Loucy (cell line): ENCODE data around the gene CEP295NL.

Experiments
- H2AFZ ChIP-seq: fragments of 200-600 bp; sonication (generic); 2 replicates; pipeline ENCODE4 v1.6.0; 2016; ENCODE audit warnings: antibody characterized with exemption, mild to moderate bottlenecking, low read length, moderate library complexity
- H3F3A ChIP-seq: fragments of 200-600 bp; 2 replicates; pipeline ENCODE4 v1.6.0; 2016; ENCODE audit warnings: antibody characterized with exemption, low read depth, mild to moderate bottlenecking
- H3K27me3 ChIP-seq: fragments of 200-600 bp; sonication (generic); 2 replicates; pipeline ENCODE4 v1.6.1; 2014; ENCODE audit warnings: low read length, mild to moderate bottlenecking; ENCODE audit not compliant: insufficient read depth, poor library complexity, severe bottlenecking
- H3K36me3 ChIP-seq: fragments of 200-600 bp; sonication (generic); 2 replicates; pipeline ENCODE4 v1.6.1; 2016; ENCODE audit warnings: low read length; ENCODE audit not compliant: insufficient read depth
- H3K4me1 ChIP-seq: fragments of 200-600 bp; sonication (generic); 2 replicates; pipeline ENCODE4 v1.5.1; 2014; ENCODE audit warnings: low read length, mild to moderate bottlenecking; ENCODE audit not compliant: insufficient read depth, poor library complexity, severe bottlenecking
- H3K4me2 ChIP-seq: fragments of 200-600 bp; sonication (generic); 2 replicates; pipeline ENCODE4 v1.6.0; 2014; ENCODE audit warnings: antibody characterized with exemption, low read length, low read depth, mild to moderate bottlenecking; ENCODE audit not compliant: poor library complexity, severe bottlenecking
- H3K4me3 ChIP-seq: fragments of 200-600 bp; sonication (generic); 2 replicates; pipeline ENCODE4 v1.5.1; 2014; ENCODE audit warnings: low read length, mild to moderate bottlenecking, mixed read lengths; ENCODE audit not compliant: poor library complexity, severe bottlenecking
- H3K79me2 ChIP-seq: fragments of 200-600 bp; sonication (generic); 2 replicates; pipeline ENCODE4 v1.6.1; 2014; ENCODE audit warnings: low read length; ENCODE audit not compliant: insufficient read depth
- H3K9ac ChIP-seq: fragments of 200-600 bp; sonication (generic); 2 replicates; pipeline ENCODE4 v1.6.0; 2014; ENCODE audit warnings: mild to moderate bottlenecking, low read depth, low read length, moderate library complexity; ENCODE audit not compliant: poor library complexity, severe bottlenecking
- H3K9me2 ChIP-seq: fragments of 200-600 bp; sonication (generic); replicated peaks from 2 replicates; pipeline ENCODE4 v1.6.1; 2016; ENCODE audit warnings: low read depth, low read length, mixed read lengths
- H3K9me3 ChIP-seq: fragments of 200-600 bp; sonication (generic); 2 replicates; pipeline ENCODE4 v1.6.1; 2014; ENCODE audit warnings: mild to moderate bottlenecking, antibody characterized with exemption, low read length, low read depth; ENCODE audit not compliant: insufficient read depth
- H4K20me1 ChIP-seq: fragments of 200-600 bp; sonication (generic); 2 replicates; pipeline ENCODE4 v1.6.0; 2014; ENCODE audit warnings: antibody characterized with exemption, low read length, mild to moderate bottlenecking; ENCODE audit not compliant: insufficient read depth, poor library complexity, severe bottlenecking
- EZH2phosphoT487 ChIP-seq: fragments of 200-600 bp; IDR thresholded peaks from 2 replicates; pipeline ENCODE4 v1.6.1; 2018; ENCODE audit warnings: antibody characterized with exemption, mild to moderate bottlenecking, moderate library complexity, borderline replicate concordance
- TF ChIP-seq, protein P1 (sequence below): fragments of 200-600 bp; sonication (generic); conservative IDR thresholded peaks from 2 replicates; pipeline ENCODE4 v1.5.1; 2014; ENCODE audit warnings: mild to moderate bottlenecking, antibody characterized with exemption, low read length

The CEP295NL gene

DNA sequence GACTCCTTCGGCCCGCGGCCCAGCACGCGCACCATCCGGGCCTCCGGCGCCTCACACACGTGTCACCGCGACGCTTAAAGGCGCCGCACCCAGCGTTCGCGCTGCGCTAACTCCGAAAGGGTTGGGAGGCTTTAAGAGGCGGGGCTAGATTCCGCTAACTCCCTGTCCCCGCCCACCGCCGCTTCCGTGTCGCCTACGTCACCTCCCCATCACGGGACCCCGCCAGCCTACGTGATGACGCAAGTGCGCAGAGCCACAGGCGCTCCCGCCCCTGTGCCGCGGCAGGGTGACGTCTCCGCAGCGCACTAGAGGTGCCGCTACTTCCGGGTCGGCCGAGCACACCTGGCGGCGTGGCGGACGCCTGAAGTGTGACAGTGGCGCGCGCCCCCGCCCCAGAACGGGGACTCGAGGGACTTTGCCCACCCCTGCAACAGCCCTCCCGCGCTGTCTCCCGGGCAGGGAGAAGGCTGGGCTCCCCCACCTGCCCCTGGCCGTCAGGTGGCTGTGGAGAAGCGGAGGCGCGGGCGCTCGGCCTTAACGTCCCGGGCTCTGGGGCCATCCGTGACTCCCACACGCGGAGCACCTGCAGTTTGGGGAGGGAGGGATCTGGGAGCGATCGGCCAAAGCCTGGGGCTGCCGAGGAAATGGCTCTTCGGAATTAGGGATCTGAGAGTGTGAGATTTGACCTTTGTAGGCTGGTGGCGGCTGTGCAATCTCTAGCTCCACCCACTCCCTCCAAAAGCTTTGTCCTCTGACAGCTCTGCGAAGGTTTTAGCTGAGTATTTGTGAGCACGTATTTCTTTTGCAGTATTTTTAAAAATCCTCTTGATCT, 62.0 kb downstream of the CEP295NL start, which contains the start of gene USP36:
Gene USP36 (minus strand): TSS at position 35 of the 832 bp plus-strand sequence. CDS start 4,451 bp downstream, outside the sequence.
- H3K4me2 ChIP-seq, result peak within 1 kb of the TSS; percentile 98
- peaks cover 17% of the 10 kb centered on the region; the same call in 1 of the 2 replicates for H3K36me3 ChIP-seq
- H2AFZ ChIP-seq, result peak within 1 kb of the TSS; percentile 91
- TF ChIP-seq EZH2phosphoT487, result no peak
- TF ChIP-seq, protein P1, sequence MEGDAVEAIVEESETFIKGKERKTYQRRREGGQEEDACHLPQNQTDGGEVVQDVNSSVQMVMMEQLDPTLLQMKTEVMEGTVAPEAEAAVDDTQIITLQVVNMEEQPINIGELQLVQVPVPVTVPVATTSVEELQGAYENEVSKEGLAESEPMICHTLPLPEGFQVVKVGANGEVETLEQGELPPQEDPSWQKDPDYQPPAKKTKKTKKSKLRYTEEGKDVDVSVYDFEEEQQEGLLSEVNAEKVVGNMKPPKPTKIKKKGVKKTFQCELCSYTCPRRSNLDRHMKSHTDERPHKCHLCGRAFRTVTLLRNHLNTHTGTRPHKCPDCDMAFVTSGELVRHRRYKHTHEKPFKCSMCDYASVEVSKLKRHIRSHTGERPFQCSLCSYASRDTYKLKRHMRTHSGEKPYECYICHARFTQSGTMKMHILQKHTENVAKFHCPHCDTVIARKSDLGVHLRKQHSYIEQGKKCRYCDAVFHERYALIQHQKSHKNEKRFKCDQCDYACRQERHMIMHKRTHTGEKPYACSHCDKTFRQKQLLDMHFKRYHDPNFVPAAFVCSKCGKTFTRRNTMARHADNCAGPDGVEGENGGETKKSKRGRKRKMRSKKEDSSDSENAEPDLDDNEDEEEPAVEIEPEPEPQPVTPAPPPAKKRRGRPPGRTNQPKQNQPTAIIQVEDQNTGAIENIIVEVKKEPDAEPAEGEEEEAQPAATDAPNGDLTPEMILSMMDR, result no peak
- peaks cover 44% of the 10 kb centered on the region for H3K4me1 ChIP-seq
- H3K79me2 ChIP-seq, result peaks cover 53% of the 10 kb centered on the region
- no peaks in the 10 kb centered on the region for H3K9me2 ChIP-seq
- no peaks in the 10 kb centered on the region for H3K9me3 ChIP-seq
- H3K9ac ChIP-seq, result peak within 1 kb of the TSS; percentile 90
- H3K4me3 ChIP-seq, result peak within 1 kb of the TSS; percentile 90
- H4K20me1 ChIP-seq, result peaks cover 30% of the 10 kb centered on the region
- no peaks in the 10 kb centered on the region for H3F3A ChIP-seq
- H3K27me3 ChIP-seq, result no peaks in the 10 kb centered on the region
